Measurements from ENCODE around the gene ZCCHC4. TPM values are rescaled to one million over a fixed set of nuclear protein-coding genes. Genes with fewer than 3 reads are reported as not detected.

Gene ZCCHC4
- total RNA-seq, 1 experiment from 2014 or later = 18.0 TPM

DNA sequence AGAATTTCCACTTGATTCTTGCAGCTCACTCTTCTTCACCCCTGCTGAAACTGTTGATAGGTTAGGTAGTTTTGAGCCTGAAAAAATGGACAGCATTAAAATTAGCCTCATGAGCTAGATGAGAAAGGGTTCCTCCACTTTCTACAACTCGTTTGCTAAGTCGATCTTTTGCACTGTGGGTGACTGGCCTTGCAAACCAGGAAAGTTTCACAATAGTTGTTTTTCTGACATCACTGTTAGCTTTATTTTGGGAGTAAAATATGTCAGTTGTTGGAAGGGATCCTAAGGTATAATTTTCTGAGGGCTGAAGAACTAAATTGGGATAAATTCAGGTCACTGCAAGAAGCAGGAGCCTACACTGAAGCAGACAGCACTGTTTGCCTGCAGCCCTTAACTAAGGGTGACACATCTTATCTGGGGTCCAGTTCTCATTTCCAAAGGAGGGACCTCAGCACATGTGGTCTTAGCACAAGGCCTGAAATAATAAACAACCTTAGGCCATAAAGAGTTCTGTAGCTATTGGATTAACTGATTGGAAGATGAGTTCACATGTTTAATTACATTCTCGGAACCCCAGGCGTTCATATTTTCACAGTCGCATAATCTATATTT lies 93.6 kb downstream of the ZCCHC4 start:
- intact Hi-C loops (cut with micrococcal nuclease; ENCODE audit: unreplicated experiment) = no loop called here
- Histone ChIP-seq H3K9me3 (ENCODE audit: low read depth, low read length, poor library complexity, severe bottlenecking) (no peaks in the 10 kb centered on the region), H3K27me3 (replicated peaks; ENCODE audit: insufficient read depth, low read depth, low read length, poor library complexity) (no peaks in the 10 kb centered on the region), H3K4me3 (ENCODE audit: low read depth, low read length, poor library complexity, severe bottlenecking) (no peak overlapping the region), H3K36me3 (ENCODE audit: insufficient read depth, low read length, poor library complexity, severe bottlenecking) (peaks cover 44% of the 10 kb centered on the region), H3K27ac (ENCODE audit: low read depth, low read length, poor library complexity, severe bottlenecking) (no peak overlapping the region), H3K4me1 (ENCODE audit: insufficient read depth, low read length, poor library complexity, severe bottlenecking) (no peaks in the 10 kb centered on the region)
- no TSS peak for BruUV-seq (replicated peaks)
- CTCF ChIA-PET = no interaction called here
- TF ChIP-seq, protein P1, sequence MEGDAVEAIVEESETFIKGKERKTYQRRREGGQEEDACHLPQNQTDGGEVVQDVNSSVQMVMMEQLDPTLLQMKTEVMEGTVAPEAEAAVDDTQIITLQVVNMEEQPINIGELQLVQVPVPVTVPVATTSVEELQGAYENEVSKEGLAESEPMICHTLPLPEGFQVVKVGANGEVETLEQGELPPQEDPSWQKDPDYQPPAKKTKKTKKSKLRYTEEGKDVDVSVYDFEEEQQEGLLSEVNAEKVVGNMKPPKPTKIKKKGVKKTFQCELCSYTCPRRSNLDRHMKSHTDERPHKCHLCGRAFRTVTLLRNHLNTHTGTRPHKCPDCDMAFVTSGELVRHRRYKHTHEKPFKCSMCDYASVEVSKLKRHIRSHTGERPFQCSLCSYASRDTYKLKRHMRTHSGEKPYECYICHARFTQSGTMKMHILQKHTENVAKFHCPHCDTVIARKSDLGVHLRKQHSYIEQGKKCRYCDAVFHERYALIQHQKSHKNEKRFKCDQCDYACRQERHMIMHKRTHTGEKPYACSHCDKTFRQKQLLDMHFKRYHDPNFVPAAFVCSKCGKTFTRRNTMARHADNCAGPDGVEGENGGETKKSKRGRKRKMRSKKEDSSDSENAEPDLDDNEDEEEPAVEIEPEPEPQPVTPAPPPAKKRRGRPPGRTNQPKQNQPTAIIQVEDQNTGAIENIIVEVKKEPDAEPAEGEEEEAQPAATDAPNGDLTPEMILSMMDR (conservative IDR thresholded peaks at IDR 0.05; ENCODE audit: low read depth, low read length) = no peak
- no peak for TF ChIP-seq EZH2 (IDR thresholded peaks at IDR 0.05; ENCODE audit: borderline replicate concordance, low read depth, low read length, poor library complexity, severe bottlenecking)
- DNase-seq (ENCODE audit: low spot score) = no peak
- POLR2A ChIA-PET (ENCODE audit: low non-redundant PET) = no interaction called here

DNA sequence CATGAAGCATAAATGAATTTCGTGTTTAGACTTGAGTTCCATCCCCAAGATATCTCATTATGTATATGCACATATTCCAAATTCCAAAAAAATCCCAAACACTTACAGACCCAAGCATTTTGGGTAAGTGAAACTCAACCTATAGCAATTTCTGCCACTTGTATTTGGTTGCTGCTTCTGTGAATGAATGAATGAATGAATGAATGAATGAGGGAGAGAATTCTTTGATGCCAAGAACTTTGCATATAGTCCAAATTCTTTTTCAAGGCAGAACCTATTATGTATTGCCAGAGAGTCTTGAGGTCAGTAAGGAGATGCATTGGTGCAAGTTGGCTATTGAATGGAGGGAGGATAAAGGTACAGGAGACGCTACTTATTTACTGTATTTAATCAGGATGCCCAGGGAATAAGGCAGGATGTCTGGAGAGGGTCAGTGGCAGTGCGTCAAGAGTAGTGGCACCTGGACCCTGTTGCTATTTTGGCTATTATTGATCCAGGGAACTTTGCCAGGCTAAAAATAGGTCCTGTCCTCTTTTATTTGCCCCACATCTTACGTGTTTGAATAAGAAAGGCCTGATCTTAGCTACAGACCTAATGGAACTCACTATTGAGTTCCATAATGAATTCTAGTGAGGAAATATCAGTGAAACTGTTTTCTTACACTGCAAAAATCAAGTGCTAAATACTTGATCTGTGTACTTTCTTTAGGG lies 98.4 kb downstream of the ZCCHC4 start:
- DNase-seq (ENCODE audit: low spot score) = no peak
- H3K4me1 ChIP-seq (ENCODE audit: insufficient read depth, low read length, poor library complexity, severe bottlenecking) = no peaks in the 10 kb centered on the region
- no peak overlapping the region for H3K27ac ChIP-seq (ENCODE audit: low read depth, low read length, poor library complexity, severe bottlenecking)
- no peak overlapping the region for H3K4me3 ChIP-seq (ENCODE audit: low read depth, low read length, poor library complexity, severe bottlenecking)
- no peaks in the 10 kb centered on the region for H3K9me3 ChIP-seq (ENCODE audit: low read depth, low read length, poor library complexity, severe bottlenecking)
- H3K36me3 ChIP-seq (ENCODE audit: insufficient read depth, low read length, poor library complexity, severe bottlenecking) = peaks cover 80% of the 10 kb centered on the region
- CTCF ChIA-PET = no interaction called here
- intact Hi-C loops (cut with micrococcal nuclease; ENCODE audit: unreplicated experiment) = no loop called here
- POLR2A ChIA-PET (ENCODE audit: low non-redundant PET) = no interaction called here
- no peak for TF ChIP-seq EZH2 (IDR thresholded peaks at IDR 0.05; ENCODE audit: borderline replicate concordance, low read depth, low read length, poor library complexity, severe bottlenecking)
- TF ChIP-seq, protein P1 (conservative IDR thresholded peaks at IDR 0.05; ENCODE audit: low read depth, low read length) = no peak
- BruUV-seq (replicated peaks) = no TSS peak
- no peaks in the 10 kb centered on the region for H3K27me3 ChIP-seq (replicated peaks; ENCODE audit: insufficient read depth, low read depth, low read length, poor library complexity)

DNA sequence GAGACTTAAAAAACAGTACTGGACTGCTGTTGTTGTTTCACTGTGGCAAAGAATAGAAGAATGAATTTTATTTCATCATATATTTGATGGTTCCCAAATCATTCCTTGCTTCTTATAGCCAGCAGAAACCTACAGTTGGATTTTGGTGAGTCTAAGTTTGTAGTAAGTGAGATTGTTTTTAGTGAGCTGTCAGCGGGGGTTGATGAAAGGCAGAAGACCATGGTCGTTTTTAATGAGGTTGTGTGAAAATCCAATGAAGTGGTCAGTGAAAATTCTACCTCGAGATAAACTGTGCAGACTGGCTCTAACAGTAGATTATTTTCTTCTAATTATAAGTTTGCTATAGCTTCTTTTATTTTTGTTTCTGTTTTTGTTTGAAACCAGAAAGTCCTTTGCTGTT lies 100.7 kb downstream of the ZCCHC4 start:
- no peak for TF ChIP-seq EZH2 (IDR thresholded peaks at IDR 0.05; ENCODE audit: borderline replicate concordance, low read depth, low read length, poor library complexity, severe bottlenecking)
- TF ChIP-seq, protein P1 (conservative IDR thresholded peaks at IDR 0.05; ENCODE audit: low read depth, low read length) = no peak
- DNase-seq (ENCODE audit: low spot score) = no peak
- intact Hi-C loops (cut with micrococcal nuclease; ENCODE audit: unreplicated experiment) = no loop called here
- H3K4me3 ChIP-seq (ENCODE audit: low read depth, low read length, poor library complexity, severe bottlenecking) = no peak overlapping the region
- H3K9me3 ChIP-seq (ENCODE audit: low read depth, low read length, poor library complexity, severe bottlenecking) = no peaks in the 10 kb centered on the region
- no peaks in the 10 kb centered on the region for H3K27me3 ChIP-seq (replicated peaks; ENCODE audit: insufficient read depth, low read depth, low read length, poor library complexity)
- H3K4me1 ChIP-seq (ENCODE audit: insufficient read depth, low read length, poor library complexity, severe bottlenecking) = no peaks in the 10 kb centered on the region
- peaks cover 74% of the 10 kb centered on the region for H3K36me3 ChIP-seq (ENCODE audit: insufficient read depth, low read length, poor library complexity, severe bottlenecking)
- no TSS peak for BruUV-seq (replicated peaks)
- H3K27ac ChIP-seq (ENCODE audit: low read depth, low read length, poor library complexity, severe bottlenecking) = no peak overlapping the region
- CTCF ChIA-PET = no interaction called here
- POLR2A ChIA-PET (ENCODE audit: low non-redundant PET) = no interaction called here

All from A673 (cell line).